ENCODE data around the gene DNAJC27. TPM values are rescaled to one million over a fixed set of nuclear protein-coding genes. Genes with fewer than 3 reads are reported as not detected.

Gene DNAJC27
- total RNA-seq, 4 donors from 2014 or later: 7.7 to 16.1 (median 15.7) TPM

DNA sequence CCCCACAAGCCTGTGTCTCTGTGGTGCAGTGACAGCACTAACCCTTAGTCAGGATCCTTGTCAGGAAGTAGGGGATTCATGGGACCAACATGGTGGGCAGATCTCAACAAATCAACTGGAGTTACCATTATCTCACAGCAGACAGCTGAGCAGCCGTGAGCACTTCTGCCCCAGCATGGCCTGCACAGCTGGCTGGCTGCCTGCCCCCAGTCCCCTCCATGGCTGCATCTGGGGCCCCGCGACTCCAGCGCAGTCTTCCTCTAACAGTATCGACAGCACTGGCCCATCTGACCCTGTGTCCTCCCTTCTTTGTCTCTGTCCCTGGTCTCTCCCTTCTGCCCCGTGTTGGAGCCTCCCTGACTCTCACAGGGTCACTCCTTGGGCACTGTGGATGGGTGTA lies 47.0 kb downstream of the DNAJC27 start:
- Histone ChIP-seq H3K36me3 (no peaks in the 10 kb centered on the region), H3K4me3 (replicated peaks in 1 of 3) (no peak overlapping the region), H3K4me1 (no peaks in the 10 kb centered on the region), H3K9me3 (no peaks in the 10 kb centered on the region), H3K27ac (no peak overlapping the region), H3K27me3 (no peaks in the 10 kb centered on the region)
- TF ChIP-seq, protein P1, sequence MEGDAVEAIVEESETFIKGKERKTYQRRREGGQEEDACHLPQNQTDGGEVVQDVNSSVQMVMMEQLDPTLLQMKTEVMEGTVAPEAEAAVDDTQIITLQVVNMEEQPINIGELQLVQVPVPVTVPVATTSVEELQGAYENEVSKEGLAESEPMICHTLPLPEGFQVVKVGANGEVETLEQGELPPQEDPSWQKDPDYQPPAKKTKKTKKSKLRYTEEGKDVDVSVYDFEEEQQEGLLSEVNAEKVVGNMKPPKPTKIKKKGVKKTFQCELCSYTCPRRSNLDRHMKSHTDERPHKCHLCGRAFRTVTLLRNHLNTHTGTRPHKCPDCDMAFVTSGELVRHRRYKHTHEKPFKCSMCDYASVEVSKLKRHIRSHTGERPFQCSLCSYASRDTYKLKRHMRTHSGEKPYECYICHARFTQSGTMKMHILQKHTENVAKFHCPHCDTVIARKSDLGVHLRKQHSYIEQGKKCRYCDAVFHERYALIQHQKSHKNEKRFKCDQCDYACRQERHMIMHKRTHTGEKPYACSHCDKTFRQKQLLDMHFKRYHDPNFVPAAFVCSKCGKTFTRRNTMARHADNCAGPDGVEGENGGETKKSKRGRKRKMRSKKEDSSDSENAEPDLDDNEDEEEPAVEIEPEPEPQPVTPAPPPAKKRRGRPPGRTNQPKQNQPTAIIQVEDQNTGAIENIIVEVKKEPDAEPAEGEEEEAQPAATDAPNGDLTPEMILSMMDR (IDR thresholded peaks at IDR 0.05): no peak
- TF ChIP-seq POLR2A (IDR thresholded peaks at IDR 0.05): no peak
- intact Hi-C loops (cut with DNase I): no loop called here
- DNase-seq: no peak
- WGBS, 2 donors: 84 to 86% methylated on average over 5 to 6 of the region's 6 CpGs

DNA sequence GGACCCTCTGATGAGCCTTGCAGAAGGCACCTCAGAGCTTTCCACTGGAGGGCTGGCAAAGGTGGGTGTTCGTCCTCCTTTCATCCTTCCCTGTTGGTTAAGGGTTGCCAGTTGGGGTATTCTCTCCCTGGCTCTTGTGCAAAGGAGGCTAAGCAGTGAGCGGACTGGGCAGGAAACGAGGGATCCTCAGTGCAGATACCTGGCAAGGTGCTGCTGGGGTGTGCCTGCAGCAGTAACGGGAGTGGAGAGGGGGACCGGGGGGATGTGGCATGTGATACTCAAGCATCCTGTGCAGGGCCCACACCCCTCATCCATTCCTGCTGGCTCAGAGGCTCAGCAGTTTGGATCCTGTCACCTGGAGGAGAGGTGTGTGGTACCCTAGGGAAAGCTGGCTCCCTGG lies 47.5 kb downstream of the DNAJC27 start:
- no peak overlapping the region for H3K4me3 ChIP-seq (replicated peaks in 1 of 3)
- no peaks in the 10 kb centered on the region for H3K4me1 ChIP-seq
- WGBS, 2 donors: 86 to 100% methylated on average over 5 of the region's 5 CpGs
- H3K9me3 ChIP-seq: no peaks in the 10 kb centered on the region
- no peaks in the 10 kb centered on the region for H3K36me3 ChIP-seq
- intact Hi-C loops (cut with DNase I): no loop called here
- H3K27ac ChIP-seq: no peak overlapping the region
- no peaks in the 10 kb centered on the region for H3K27me3 ChIP-seq
- TF ChIP-seq, protein P1 (IDR thresholded peaks at IDR 0.05): no peak
- TF ChIP-seq POLR2A (IDR thresholded peaks at IDR 0.05): no peak
- DNase-seq: no peak

- TF ChIP-seq, protein P1 (IDR thresholded peaks at IDR 0.05): no peak
- TF ChIP-seq POLR2A (IDR thresholded peaks at IDR 0.05): no peak
- Histone ChIP-seq H3K27ac (no peak overlapping the region), H3K36me3 (no peaks in the 10 kb centered on the region), H3K27me3 (no peaks in the 10 kb centered on the region), H3K4me1 (no peaks in the 10 kb centered on the region), H3K9me3 (no peaks in the 10 kb centered on the region), H3K4me3 (replicated peaks in 1 of 3) (no peak overlapping the region)
- intact Hi-C loops (cut with DNase I): no loop called here
- no peak for DNase-seq
- 91 to 100% methylated on average over 2 to 8 of the region's 10 CpGs for WGBS, 2 donors
Observed at GRCh38 chr2:24923106-24923505, 48.6 kb downstream of the DNAJC27 start.

DNA sequence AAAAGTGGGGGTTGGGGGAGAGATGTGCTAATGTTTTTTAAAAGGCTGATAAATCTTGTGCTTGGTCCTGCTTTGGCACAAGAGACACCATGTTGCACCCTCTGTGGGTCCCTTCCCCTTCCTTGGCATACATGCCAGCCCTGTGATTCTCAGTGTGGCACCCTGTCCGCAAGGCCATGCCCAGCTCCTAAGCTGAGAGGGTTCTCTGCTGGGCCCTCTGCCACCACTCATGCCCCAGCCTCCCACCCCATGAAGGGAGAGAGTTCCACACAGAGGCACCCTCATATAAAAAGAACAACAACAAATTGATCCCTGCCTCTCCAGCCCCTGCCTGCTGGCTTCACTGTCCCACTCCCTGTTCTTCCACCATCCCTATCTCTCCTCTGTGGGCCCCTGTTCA lies 49.2 kb downstream of the DNAJC27 start:
- Histone ChIP-seq H3K36me3 (no peaks in the 10 kb centered on the region), H3K27ac (no peak overlapping the region), H3K4me3 (replicated peaks in 1 of 3) (no peak overlapping the region), H3K27me3 (no peaks in the 10 kb centered on the region), H3K4me1 (no peaks in the 10 kb centered on the region), H3K9me3 (no peaks in the 10 kb centered on the region)
- no peak for DNase-seq
- intact Hi-C loops (cut with DNase I): no loop called here
- TF ChIP-seq, protein P1 (IDR thresholded peaks at IDR 0.05): no peak
- no peak for TF ChIP-seq POLR2A (IDR thresholded peaks at IDR 0.05)
- 100% methylated on average over 1 of the region's 1 CpG; no CpG with 5 or more reads in 1 of the 2 donors for WGBS, 2 donors

- H3K27ac ChIP-seq: peak overlapping the region in 1 of 3 donors; percentile 49
Observed at GRCh38 chr2:24920809-24921441, 50.8 kb downstream of the DNAJC27 start.

More at GRCh38 chr2:24920809-24921441, 50.8 kb downstream of the DNAJC27 start:
- 36% methylated on average over 11 to 13 of the region's 13 CpGs for WGBS, 2 donors
- Histone ChIP-seq H3K4me3 (replicated peaks in 1 of 3) (peak overlapping the region in 2 of 3 donors; percentile 25 to 59), H3K27me3 (no peaks in the 10 kb centered on the region), H3K4me1 (no peaks in the 10 kb centered on the region), H3K36me3 (no peaks in the 10 kb centered on the region), H3K9me3 (no peaks in the 10 kb centered on the region)
- TF ChIP-seq POLR2A (IDR thresholded peaks at IDR 0.05): no peak
- TF ChIP-seq, protein P1 (IDR thresholded peaks at IDR 0.05): no peak
- DNase-seq: no peak
- intact Hi-C loops (cut with DNase I): no loop called here

All from thyroid gland (tissue), 4 donors.